ENCODE measurements around the gene TRIM16.
"Not testable (repeated sequence)": the region's sequence is repeated elsewhere in the genome, so short reads cannot be mapped to it uniquely, and the experiment has no call there.

The TRIM16 gene

GRCh38 chr17:15650741-15651582, 33.1 kb downstream of the TRIM16 start:
- no peak for TF ChIP-seq CTCF (IDR thresholded peaks at IDR 0.05)

GRCh38 chr17:15649861-15650421, 34.2 kb downstream of the TRIM16 start:
- TF ChIP-seq CTCF (IDR thresholded peaks at IDR 0.05) = no peak

DNA sequence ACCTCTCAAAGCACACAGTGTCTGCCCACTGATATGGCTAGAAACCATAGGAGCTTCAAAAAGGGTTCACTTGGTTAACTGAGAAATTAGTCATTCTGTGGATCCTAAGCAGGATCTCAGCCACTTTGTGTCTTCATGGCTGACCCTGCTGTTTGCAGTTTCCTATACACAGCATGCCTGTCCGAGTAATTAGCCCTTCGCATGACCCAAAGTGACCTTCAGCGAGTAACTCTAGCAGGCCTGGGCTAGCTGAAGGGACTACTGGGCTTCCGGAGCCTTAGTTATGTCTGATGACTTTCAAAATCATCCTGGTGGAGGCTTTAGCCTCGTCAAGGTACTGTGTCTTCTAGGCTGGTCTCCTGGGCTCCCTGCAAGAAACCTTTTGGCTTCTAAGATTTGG, 35.7 kb downstream of the TRIM16 start:
- no peak for TF ChIP-seq CTCF (IDR thresholded peaks at IDR 0.05)

GRCh38 chr17:15619331-15620058, 64.6 kb downstream of the TRIM16 start, which contains the start of gene FBXW10B:
Gene FBXW10B (minus strand): TSS chr17:15619704. CDS start chr17:15619512, 192 bp downstream.
- not testable (repeated sequence) for TF ChIP-seq CTCF (IDR thresholded peaks at IDR 0.05)
